HL-60 (cell line): ENCODE data around the gene MYO5B.

Experiments used
- GABPA ChIP-seq: IDR thresholded peaks from 2 replicates; pipeline ENCODE4 v1.6.1; 2012; ENCODE audit warnings: low read depth
- POLR2AphosphoS5 ChIP-seq: IDR thresholded peaks from 2 replicates; pipeline ENCODE4 v1.6.1; 2012; ENCODE audit warnings: low read depth
- REST ChIP-seq: IDR thresholded peaks from 2 replicates; pipeline ENCODE4 v1.6.1; 2012; ENCODE audit warnings: low read depth; ENCODE audit not compliant: insufficient replicate concordance
- SPI1 ChIP-seq: IDR thresholded peaks from 2 replicates; pipeline ENCODE4 v1.6.1; 2012; ENCODE audit warnings: low read depth, mild to moderate bottlenecking, borderline replicate concordance
- TF ChIP-seq, protein P1 (sequence below): IDR thresholded peaks from one replicate; pipeline ENCODE4 v1.5.1; 2011; ENCODE audit warnings: low read length, control low read depth, inconsistent platforms; ENCODE audit not compliant: insufficient read depth

- TF ChIP-seq, protein P1, sequence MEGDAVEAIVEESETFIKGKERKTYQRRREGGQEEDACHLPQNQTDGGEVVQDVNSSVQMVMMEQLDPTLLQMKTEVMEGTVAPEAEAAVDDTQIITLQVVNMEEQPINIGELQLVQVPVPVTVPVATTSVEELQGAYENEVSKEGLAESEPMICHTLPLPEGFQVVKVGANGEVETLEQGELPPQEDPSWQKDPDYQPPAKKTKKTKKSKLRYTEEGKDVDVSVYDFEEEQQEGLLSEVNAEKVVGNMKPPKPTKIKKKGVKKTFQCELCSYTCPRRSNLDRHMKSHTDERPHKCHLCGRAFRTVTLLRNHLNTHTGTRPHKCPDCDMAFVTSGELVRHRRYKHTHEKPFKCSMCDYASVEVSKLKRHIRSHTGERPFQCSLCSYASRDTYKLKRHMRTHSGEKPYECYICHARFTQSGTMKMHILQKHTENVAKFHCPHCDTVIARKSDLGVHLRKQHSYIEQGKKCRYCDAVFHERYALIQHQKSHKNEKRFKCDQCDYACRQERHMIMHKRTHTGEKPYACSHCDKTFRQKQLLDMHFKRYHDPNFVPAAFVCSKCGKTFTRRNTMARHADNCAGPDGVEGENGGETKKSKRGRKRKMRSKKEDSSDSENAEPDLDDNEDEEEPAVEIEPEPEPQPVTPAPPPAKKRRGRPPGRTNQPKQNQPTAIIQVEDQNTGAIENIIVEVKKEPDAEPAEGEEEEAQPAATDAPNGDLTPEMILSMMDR, result no peak
- no peak for TF ChIP-seq REST
- TF ChIP-seq POLR2AphosphoS5, result no peak
- no peak for TF ChIP-seq GABPA
- TF ChIP-seq SPI1, result no peak
Observed at GRCh38 chr18:49926106-49926745, 268.7 kb downstream of the MYO5B start.
